ENCODE data around the gene MED13L.

MED13L gene

GRCh38 chr12:115943630-115944391 is 333.7 kb downstream of the MED13L start:
- Mint-ChIP-seq H3K27me3 (peaks cover 8% of the 10 kb centered on the region), H3K4me1 (no peaks in the 10 kb centered on the region), H3K9me3 (peaks cover 4% of the 10 kb centered on the region), H3K27ac (no peak overlapping the region), H3K4me3 (no peak overlapping the region), H3K36me3 (peaks cover 6% of the 10 kb centered on the region)
- no peak for ATAC-seq

- Mint-ChIP-seq H3K9me3 (peaks cover 7% of the 10 kb centered on the region), H3K27ac (no peak overlapping the region), H3K27me3 (peaks cover 13% of the 10 kb centered on the region), H3K4me3 (no peak overlapping the region), H3K4me1 (no peaks in the 10 kb centered on the region), H3K36me3 (peaks cover 10% of the 10 kb centered on the region)
- ATAC-seq: no peak
Observed at GRCh38 chr12:115943310-115943629, 334.2 kb downstream of the MED13L start.

GRCh38 chr12:115942346-115942745 is 335.1 kb downstream of the MED13L start:
- Mint-ChIP-seq H3K9me3 (peaks cover 7% of the 10 kb centered on the region), H3K27me3 (peaks cover 20% of the 10 kb centered on the region), H3K27ac (no peak overlapping the region), H3K36me3 (peaks cover 10% of the 10 kb centered on the region), H3K4me3 (no peak overlapping the region), H3K4me1 (no peaks in the 10 kb centered on the region)
- ATAC-seq: no peak

GRCh38 chr12:115941362-115941761 is 336.1 kb downstream of the MED13L start:
- Mint-ChIP-seq H3K4me3 (no peak overlapping the region), H3K27me3 (peaks cover 20% of the 10 kb centered on the region), H3K27ac (no peak overlapping the region), H3K9me3 (peaks cover 7% of the 10 kb centered on the region), H3K4me1 (no peaks in the 10 kb centered on the region), H3K36me3 (peaks cover 10% of the 10 kb centered on the region)
- no peak for ATAC-seq

- no peak overlapping the region for H3K27ac Mint-ChIP-seq
- peaks cover 10% of the 10 kb centered on the region for H3K36me3 Mint-ChIP-seq
- no peak for ATAC-seq
Observed at GRCh38 chr12:115938794-115939377, 338.6 kb downstream of the MED13L start.

GRCh38 chr12:115936997-115937916 is 340.2 kb downstream of the MED13L start:
- no peaks in the 10 kb centered on the region for H3K4me1 Mint-ChIP-seq
- H3K27me3 Mint-ChIP-seq: peaks cover 20% of the 10 kb centered on the region
- peaks cover 10% of the 10 kb centered on the region for H3K36me3 Mint-ChIP-seq
- ATAC-seq: no peak
- H3K27ac Mint-ChIP-seq: no peak overlapping the region
- H3K4me3 Mint-ChIP-seq: no peak overlapping the region
- H3K9me3 Mint-ChIP-seq: peaks cover 7% of the 10 kb centered on the region

More at GRCh38 chr12:115938794-115939377, 338.6 kb downstream of the MED13L start:
- Mint-ChIP-seq H3K4me3 (no peak overlapping the region), H3K4me1 (no peaks in the 10 kb centered on the region), H3K27me3 (peaks cover 20% of the 10 kb centered on the region), H3K9me3 (peaks cover 7% of the 10 kb centered on the region)

GRCh38 chr12:115934877-115935276 is 342.6 kb downstream of the MED13L start:
- H3K9me3 Mint-ChIP-seq: peaks cover 7% of the 10 kb centered on the region
- no peak overlapping the region for H3K4me3 Mint-ChIP-seq
- no peak overlapping the region for H3K27ac Mint-ChIP-seq
- no peak for ATAC-seq
- H3K27me3 Mint-ChIP-seq: peaks cover 36% of the 10 kb centered on the region
- H3K4me1 Mint-ChIP-seq: no peaks in the 10 kb centered on the region
- H3K36me3 Mint-ChIP-seq: peaks cover 10% of the 10 kb centered on the region

- H3K27ac Mint-ChIP-seq: no peak overlapping the region
- H3K4me3 Mint-ChIP-seq: no peak overlapping the region
- H3K9me3 Mint-ChIP-seq: peaks cover 4% of the 10 kb centered on the region
- peaks cover 30% of the 10 kb centered on the region for H3K27me3 Mint-ChIP-seq
- H3K4me1 Mint-ChIP-seq: no peaks in the 10 kb centered on the region
- no peak for ATAC-seq
- H3K36me3 Mint-ChIP-seq: peaks cover 6% of the 10 kb centered on the region
Observed at GRCh38 chr12:115934046-115934445, 343.4 kb downstream of the MED13L start.

GRCh38 chr12:115932066-115932465 is 345.4 kb downstream of the MED13L start:
- H3K36me3 Mint-ChIP-seq: no peaks in the 10 kb centered on the region
- H3K4me1 Mint-ChIP-seq: no peaks in the 10 kb centered on the region
- H3K4me3 Mint-ChIP-seq: no peak overlapping the region
- no peak overlapping the region for H3K27ac Mint-ChIP-seq
- ATAC-seq: peak; percentile 20
- H3K9me3 Mint-ChIP-seq: no peaks in the 10 kb centered on the region
- H3K27me3 Mint-ChIP-seq: peaks cover 28% of the 10 kb centered on the region

- no peak for ATAC-seq
- Mint-ChIP-seq H3K9me3 (no peaks in the 10 kb centered on the region), H3K36me3 (no peaks in the 10 kb centered on the region), H3K4me3 (no peak overlapping the region), H3K4me1 (no peaks in the 10 kb centered on the region), H3K27ac (no peak overlapping the region), H3K27me3 (peaks cover 37% of the 10 kb centered on the region)
Observed at GRCh38 chr12:115930336-115930735, 347.2 kb downstream of the MED13L start.

GRCh38 chr12:115926037-115926670 is 351.3 kb downstream of the MED13L start:
- H3K36me3 Mint-ChIP-seq: no peaks in the 10 kb centered on the region
- H3K9me3 Mint-ChIP-seq: peaks cover 8% of the 10 kb centered on the region
- no peak overlapping the region for H3K27ac Mint-ChIP-seq
- peaks cover 50% of the 10 kb centered on the region for H3K27me3 Mint-ChIP-seq
- no peak overlapping the region for H3K4me3 Mint-ChIP-seq
- ATAC-seq: no peak
- no peaks in the 10 kb centered on the region for H3K4me1 Mint-ChIP-seq

GRCh38 chr12:115923851-115924250 is 353.6 kb downstream of the MED13L start:
- Mint-ChIP-seq H3K36me3 (no peaks in the 10 kb centered on the region), H3K4me3 (no peak overlapping the region), H3K27ac (no peak overlapping the region), H3K27me3 (peaks cover 49% of the 10 kb centered on the region), H3K4me1 (no peaks in the 10 kb centered on the region), H3K9me3 (peaks cover 8% of the 10 kb centered on the region)
- ATAC-seq: no peak

- H3K36me3 Mint-ChIP-seq: no peaks in the 10 kb centered on the region
- peaks cover 8% of the 10 kb centered on the region for H3K9me3 Mint-ChIP-seq
- ATAC-seq: no peak
- no peaks in the 10 kb centered on the region for H3K4me1 Mint-ChIP-seq
- H3K27ac Mint-ChIP-seq: no peak overlapping the region
- peaks cover 53% of the 10 kb centered on the region for H3K27me3 Mint-ChIP-seq
- no peak overlapping the region for H3K4me3 Mint-ChIP-seq
Observed at GRCh38 chr12:115922952-115923564, 354.4 kb downstream of the MED13L start.

GRCh38 chr12:115920395-115921183 is 356.9 kb downstream of the MED13L start:
- Mint-ChIP-seq H3K27ac (no peak overlapping the region), H3K4me3 (no peak overlapping the region), H3K36me3 (no peaks in the 10 kb centered on the region), H3K9me3 (peaks cover 8% of the 10 kb centered on the region), H3K27me3 (peaks cover 55% of the 10 kb centered on the region), H3K4me1 (no peaks in the 10 kb centered on the region)
- no peak for ATAC-seq

Data from stimulated activated memory B cell treated with anti-CD40 and anti-IgM and Interleukin-4, amounts not matched to agents 10 μg/mL and 1 μg/mL and 100 μg/mL, for 72 hours (primary cell).